SIG-M5 (cell line): ENCODE results near the gene NCMAP.
"Not testable (repeated sequence)": the region's sequence is repeated elsewhere in the genome, so short reads cannot be mapped to it uniquely, and the experiment has no call there.

Source experiments
- DNase-seq: peaks from one replicate; lab custom pipeline; 2025; lab: John Stamatoyannopoulos, UW

Gene NCMAP

DNA sequence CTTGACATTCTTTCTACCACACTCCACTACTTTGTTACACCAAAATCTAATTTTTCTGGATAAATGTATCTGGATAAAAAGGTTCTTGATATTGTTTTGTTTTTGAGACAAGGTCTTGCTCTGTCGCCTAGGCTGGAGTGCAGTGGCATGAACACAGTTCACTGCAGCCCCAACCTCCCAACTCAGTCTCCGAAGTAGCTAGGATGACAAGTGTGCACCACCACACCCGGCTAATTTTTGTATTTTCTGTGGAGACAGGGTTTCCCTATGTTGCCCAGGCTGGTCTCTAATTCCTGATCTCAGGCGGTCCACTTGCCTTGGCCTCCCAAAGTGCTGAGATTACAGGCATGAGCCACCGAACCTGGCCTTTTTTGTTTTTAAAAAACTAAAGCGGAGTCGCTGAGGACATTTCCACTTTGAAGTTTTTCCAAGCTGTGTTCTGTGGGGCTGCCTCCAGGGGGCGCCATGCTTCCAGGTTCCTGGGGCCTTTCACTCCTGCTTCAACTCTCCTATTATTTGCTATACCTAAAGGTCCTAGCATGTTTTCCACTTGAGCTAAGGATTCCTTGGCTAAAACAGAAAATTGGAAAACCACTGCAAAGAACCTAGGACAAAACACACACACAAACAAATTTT is 14.1 kb upstream of the NCMAP start:
- DNase-seq = no peak

DNA sequence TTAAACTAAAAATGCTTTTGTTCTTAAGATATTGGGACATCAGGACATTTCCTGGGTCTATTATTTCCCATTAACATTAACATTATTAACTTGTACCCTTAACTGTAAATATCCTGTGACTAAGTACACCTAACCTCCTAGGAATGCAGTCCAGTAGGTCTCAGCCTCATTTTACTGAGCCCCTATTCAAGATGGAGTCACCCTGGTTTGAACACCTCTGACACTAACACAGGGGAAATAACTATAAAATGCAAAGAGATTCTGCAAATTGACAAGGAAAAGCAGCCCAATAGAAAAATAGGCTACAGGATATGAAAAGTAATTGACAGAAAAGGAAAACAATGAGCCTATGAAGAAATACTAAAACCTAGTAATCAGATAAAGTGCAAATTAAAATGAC is 11.6 kb upstream of the NCMAP start:
- no peak for DNase-seq

DNA sequence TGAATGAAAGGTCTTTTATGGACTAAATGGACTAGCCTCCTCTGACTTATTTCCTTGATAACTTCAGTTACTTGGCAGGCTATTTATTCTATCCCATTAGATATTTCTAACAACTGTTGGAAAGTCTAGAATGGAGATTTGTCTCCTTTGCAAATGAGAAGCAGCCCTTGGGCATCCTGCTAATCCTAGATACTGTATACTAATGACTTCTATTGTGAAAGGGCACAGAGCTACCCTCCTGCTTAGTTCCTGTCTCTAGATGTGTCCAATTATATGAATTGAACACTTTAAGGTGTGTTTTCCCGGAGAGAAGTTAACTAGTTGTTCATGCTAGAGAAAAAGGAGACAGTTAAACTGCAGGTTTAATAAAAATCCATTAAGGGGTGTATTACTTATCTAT is 10.2 kb upstream of the NCMAP start:
- DNase-seq = no peak

DNA sequence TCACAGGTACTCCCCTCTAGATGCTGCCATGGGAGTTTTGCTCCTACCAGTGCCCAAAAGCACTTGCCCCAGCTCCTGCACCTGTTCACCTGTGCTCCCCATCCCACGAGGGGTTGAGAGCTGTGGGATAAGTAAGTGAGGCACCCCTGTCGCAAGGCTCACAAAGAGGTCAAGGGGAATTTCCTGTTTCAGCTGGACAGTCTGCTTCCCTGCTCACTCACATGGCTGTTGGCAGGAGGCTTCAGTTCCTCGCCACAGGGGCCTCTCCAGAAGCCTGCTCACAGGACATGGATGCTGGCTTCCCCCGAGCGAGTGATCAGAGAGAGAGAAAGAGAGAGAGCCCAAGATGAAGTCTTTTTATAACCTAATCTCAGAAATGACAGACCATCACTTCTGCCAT is 8.7 kb upstream of the NCMAP start:
- no peak for DNase-seq

GRCh38 chr1:24548070-24548469 is 7.8 kb upstream of the NCMAP start:
- DNase-seq = no peak

DNA sequence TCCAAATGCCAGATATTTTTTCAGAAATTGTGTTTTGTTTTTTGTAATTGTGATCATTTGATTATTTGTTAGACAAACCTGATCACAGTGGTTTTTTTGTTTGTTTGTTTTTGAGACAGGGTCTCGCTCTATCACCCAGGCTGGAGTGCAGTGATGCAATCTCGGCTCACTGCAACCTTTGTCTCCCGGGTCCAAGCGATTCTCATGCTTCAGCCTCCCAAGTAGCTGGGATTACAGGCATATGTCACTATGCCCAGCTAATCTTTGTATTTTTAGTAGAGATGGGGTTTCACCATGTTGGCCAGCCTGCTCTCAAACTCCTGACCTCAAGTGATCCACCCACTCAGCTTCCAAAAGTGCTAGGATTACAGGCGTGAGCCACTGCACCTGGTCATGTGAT is 6.7 kb upstream of the NCMAP start:
- not testable (repeated sequence) for DNase-seq

DNA sequence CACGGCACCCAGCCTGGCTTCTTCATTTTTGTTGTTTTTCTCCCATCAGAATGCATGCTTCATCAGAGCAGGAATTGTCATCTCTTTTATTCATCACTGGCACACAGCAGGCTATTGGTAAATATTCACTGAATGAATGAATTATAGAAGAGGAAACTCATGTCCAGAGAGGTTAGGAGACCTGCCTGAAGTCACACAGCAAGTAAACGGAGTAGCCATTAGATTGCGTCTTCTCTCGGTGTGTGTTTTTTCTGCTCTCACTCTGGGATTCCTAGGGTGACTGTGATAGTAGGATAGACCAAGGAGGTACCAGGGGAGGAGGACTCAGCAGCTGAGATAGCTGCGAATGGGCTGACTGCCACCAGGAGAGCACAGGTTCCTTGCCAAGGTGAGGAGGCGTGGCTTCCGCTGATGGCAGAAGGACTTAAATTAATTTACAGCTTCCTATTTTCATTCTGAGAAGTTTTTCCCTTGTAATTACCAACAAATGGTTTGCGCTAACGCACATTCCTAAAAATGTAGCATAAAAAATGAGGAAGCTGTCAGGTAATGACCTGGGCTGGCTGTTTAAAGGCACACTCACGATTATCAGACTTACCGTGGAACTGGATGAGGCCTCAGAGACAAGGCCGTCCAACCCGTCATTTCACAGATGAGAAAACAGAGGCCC is 4.5 kb upstream of the NCMAP start:
- DNase-seq = no peak

GRCh38 chr1:24551960-24552571 is 3.8 kb upstream of the NCMAP start:
- no peak for DNase-seq

DNA sequence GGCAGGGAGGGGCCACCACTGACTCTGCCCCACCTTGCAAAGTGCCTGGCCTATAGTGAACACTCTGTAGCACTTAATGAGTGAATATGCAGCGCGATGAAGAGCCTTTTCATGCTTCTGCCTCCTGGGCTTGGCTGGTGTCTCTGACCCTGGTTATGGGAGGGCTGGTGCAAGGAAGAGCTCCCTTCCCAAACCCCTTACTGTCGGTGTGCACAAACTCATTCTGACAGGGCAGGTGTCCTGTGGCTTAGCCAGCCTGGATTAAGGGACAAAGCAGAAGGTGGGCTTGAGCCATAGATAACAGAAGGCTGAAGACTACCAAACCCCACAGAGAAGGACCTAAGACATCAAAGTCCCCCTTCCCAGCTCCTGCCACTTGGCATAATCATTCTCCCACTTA is 2.0 kb upstream of the NCMAP start:
- DNase-seq = no peak

DNA sequence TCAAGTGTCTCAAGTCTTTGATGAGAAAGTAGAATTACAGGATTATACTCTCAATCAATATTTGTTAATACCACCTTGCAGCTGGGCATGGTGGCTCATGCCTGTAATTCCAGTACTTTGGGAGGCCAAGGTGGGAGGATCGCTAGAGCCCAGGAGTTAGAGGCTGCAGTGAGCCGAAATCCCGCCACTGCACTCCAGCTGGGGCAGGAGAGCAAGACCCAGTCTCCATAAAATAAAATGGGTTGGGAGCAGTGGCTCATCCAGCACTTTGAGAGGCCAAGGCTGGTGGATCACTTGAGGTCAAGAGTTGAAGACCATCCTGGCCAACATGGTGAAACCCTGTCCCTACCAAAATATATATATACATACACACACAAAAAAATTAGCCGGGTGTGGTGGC is 1.2 kb upstream of the NCMAP start:
- no peak for DNase-seq

DNA sequence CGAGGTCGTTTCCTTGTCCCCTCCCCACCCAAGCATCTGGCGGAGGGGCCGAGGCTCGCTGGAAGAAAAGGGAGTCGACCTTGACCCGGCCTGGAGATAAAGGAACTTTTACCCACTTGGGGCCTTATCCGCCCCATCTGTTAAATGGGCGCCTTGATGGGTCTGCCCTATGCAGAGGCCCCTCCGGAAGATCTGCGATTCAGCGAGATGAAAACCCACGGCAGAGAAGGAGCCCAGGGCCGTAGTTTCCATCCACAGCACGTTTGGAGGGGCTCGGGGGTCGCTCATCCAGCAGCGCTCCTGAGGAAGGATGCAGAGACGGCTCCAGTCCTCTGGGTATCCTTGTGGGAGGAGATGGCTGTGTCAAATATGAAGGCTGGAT is 518 bp downstream of the NCMAP start:
- no peak for DNase-seq

DNA sequence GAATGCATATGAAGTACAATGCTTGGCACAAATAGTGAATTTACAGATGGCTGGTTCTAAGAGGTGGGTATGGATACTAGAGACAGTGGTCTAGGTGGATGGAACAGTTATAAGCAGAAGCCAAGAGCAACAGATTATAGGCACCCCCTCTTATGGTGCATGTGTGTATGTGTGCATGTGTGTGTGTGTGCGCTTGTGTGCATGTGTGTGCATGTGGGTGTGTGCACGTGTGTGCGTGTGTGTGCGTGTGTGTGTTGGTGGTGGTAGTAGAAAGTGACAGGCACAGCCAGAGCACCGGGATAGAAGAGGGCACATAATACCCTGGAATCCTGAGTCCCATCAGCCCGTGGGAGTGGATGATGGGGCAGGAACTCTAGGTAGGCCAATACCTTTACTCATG is 1.3 kb downstream of the NCMAP start:
- DNase-seq = no peak

GRCh38 chr1:24557711-24558131 is 1.8 kb downstream of the NCMAP start:
- no peak for DNase-seq

DNA sequence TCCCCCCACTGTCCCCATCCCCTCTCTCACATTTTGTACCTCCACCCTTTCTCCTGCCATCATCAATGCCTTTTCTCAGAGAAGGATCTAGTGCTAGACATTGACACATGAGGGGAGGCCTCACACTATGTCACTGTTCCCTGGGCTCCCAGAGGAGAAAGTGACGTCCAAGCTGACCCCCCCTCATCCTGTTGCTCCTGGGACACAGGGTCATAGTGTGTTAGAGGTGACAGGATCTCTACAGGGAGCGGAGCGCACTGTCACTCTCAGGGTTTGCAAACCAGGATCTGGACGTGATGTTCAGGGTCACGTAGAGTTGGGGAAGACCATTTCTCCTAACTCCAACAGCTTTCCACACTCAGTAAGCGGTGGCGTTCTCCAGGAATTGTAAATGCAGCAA is 2.6 kb downstream of the NCMAP start:
- DNase-seq = no peak

DNA sequence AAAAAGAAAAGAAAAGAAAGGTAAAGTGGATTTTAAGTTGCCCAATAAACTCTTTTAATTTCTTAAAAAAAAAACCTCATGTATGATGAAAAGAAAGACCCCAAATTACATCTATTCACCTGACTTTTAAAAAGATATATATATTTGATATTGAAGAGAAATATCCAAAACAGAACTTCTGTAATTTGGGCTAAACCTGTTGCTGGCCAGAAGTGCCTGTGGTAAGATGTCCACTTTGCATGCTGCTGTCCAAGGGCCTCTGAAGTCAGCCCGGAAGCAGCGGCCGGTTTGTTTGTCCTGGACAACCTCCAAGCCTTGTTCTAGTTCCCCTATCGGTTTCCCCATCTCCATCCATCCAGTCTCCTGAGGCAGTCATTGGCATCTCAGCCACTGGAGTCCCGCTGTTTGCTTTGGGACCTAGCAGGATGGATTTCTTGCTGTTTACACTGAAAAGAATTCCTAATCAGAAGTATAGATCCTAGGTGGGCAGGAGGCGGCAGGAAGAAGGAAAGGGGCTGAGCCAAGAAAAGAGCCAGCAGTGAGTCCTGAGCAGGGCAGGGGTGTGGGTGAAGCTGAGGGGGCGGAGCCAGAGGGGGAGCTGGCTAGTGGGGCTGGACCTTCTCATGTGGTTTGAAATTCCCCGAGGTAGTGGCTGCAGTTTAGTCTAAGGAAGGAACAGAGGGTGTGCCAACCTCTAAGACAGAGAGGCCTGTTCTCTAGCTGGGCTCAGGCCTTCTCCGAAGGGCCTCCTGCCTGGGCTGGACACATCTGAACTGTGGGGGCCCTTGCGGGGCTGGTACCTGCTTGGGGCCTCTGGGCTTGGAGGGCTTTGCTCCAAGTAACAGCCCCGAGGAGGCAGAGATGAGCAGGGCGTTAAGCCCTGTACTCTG is 3.3 kb downstream of the NCMAP start:
- no peak for DNase-seq

GRCh38 chr1:24560361-24560760 is 4.5 kb downstream of the NCMAP start:
- no peak for DNase-seq

DNA sequence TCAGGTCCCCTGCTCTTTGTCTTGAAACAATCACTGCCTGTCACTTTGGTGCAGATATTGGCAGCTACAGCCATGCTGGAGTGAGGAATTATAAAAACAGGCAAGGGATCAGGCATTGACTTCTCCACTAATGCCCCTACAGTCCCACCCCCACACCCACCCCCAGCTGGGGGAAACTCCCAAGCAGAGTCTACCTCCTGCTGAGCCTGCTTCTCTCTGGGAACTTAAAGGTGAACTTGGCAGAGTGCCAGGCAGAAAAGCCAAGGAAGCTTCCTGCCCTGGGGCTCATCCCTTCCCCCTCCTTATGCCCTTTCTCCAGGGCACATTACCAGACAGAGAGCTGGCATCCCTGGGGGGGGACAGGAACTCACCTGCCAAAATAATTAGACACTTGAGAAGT is 6.7 kb downstream of the NCMAP start:
- no peak for DNase-seq

DNA sequence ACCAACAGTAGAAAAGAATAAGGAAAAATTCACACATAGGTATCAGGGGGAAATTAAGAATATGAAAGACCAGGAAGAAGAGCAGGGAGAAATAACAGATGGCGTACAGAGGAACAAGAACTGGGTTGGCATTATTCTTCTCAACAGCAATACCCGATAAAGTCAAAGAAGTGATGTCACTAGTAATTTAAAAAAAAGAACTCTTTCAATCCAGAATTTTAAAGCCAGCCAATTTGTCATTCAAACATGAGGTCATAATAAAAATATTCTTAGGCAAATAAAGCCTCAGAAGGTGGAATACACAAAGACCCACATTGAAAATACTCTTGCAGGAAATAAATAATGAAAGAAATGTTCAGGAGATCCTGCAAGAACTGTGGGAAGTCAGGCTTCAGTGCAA is 8.8 kb downstream of the NCMAP start:
- no peak for DNase-seq

- DNase-seq = no peak
Observed at GRCh38 chr1:24566236-24566867, 10.5 kb downstream of the NCMAP start.

DNA sequence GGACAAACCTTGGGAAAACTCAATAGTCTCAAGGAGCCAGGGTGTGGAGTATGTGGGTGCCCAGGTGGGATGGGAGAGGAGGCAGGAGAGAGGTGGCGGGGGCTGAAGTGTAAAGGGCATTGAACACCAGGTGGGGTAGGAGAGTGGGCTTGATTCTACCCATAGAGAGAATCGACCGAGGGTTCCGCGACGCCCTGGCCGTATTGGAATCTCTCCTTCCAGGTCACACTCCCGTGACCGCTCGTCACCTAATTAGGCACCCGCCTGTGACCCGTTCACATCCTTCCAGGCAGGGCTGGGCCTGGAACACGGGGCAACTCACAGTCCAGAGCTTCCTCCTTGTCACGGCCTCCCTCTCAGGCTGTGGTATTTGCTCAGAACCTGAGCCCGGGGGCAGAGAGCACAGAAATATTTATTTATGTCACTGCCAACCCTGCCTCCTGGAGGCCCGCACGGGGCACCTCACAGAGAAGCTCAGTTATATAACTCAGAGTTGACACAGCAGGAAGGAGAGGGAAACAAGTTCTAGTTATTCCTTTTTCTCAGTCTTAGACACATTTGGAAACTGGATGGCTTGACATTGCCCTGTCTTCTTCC is 12.0 kb downstream of the NCMAP start:
- no peak for DNase-seq

DNA sequence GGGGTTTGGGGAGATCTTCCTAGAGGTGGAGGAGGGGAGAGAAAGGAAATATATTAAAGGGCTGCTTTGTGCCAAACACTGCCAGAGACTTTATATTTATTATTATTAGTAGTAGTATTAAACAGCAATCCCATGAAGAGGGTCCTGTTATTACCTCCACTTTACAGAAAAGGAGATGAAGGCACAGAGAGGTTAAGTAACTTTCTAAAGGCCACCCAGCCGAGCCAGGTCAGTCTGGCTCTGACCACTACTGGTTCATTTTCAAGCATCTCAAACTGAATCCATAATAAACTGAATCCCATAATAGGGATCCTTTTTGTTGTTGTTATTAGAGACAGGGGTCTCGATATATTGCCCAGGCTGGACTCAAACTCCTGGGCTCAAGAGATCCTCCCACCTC is 12.6 kb downstream of the NCMAP start:
- DNase-seq = no peak
